ENCODE measurements around the gene BCAR1. TPM values are rescaled to one million over a fixed set of nuclear protein-coding genes. Genes with fewer than 3 reads are reported as not detected.
"Not testable (repeated sequence)": the region's sequence is repeated elsewhere in the genome, so short reads cannot be mapped to it uniquely, and the experiment has no call there.

Gene BCAR1
- total RNA-seq, 1 donor from 2014 or later: 125 TPM

DNA sequence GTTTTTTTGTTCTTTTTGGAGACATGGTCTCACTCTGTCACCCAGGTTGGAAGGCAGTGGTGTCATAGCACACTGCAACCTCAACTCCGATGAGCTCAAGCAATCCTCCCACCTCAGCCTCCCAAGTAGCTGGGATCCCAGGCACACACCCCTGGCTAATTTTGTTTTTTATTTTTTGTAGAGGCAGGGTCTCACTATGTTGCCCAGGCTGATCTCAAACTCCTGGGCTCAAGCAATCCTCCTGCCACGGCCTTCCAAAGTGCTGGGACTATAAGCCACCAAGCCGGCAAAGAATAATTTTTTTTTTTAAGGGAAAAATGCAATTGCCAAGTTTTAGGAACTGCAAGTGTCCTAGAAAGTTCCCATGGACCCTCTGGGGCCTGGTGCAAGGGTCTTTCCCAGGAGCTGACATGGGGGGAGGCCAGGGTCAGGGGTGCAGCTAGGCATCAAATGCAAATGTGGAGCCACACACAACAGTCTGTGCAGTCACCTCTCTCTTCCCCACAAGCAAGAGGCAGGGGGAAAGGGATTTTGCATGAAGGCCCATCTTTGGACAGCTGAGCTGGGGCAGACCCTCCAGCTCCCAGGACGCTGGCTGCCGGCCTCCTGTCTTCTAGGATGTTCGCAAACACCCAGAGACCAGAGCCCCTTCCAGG is 20.1 kb upstream of the BCAR1 start:
- DNase-seq (ENCODE audit: low read depth): no peak
- no peak for TF ChIP-seq CTCF (conservative IDR thresholded peaks at IDR 0.05; ENCODE audit: low read depth, low read length)

GRCh38 chr16:75269358-75269757 is 17.9 kb upstream of the BCAR1 start:
- H3K4me3 ChIP-seq (ENCODE audit: low read depth, low read length); DNase-seq (ENCODE audit: low read depth): not testable (repeated sequence)

More for the DNA sequence above, 20.1 kb upstream of the BCAR1 start:
- no peak overlapping the region for H3K4me3 ChIP-seq (ENCODE audit: low read depth, low read length)

- TF ChIP-seq CTCF (conservative IDR thresholded peaks at IDR 0.05; ENCODE audit: low read depth, low read length): no peak
- DNase-seq (ENCODE audit: low read depth): no peak
- no peak overlapping the region for H3K4me3 ChIP-seq (ENCODE audit: low read depth, low read length)
These were observed 16.3 kb upstream of the BCAR1 start for GRCh38 chr16:75267631-75268264.

DNA sequence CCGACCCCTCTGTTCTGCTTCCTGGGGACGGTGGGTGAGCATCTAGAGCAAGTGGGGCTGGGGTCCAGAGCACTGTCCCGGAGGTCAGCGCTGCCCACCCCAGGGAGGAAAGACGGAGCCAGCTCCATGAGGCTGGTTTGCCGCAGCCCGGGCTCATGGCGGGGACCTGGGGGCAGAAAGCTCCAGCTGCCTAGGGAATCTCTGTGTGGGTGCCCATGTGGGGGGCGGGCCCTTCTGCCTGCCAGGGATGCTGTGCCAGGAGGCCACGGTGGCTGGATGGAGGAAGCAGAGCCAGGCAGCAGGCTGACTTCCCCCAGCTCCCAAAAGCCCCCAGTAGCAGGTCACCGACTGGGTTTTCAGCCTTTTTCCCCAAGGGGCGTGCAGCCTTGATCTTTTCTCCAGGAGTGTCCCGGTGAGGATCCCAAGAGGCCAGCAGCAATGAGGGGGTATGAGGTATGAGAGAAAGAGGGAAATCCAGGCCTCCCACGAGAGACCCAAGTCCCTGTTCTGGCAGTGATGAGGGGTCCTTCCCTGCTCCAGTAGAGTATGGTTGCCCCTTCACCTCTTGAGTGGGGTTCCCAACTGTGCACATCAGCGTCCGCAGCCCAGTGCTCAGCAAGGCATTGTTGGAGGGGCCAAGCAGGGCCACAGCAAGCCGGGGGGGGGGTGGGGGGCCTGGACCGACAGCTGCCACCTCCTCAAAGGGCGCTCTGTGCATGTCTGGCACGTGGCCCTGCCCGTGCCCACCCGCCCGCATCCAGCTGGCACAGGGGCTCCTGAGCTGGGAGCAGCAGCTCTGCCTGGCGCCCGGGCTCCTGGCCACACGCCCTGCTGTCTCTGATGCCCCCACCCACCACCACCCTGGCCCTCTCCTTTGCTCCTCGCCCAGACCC is 15.6 kb upstream of the BCAR1 start:
- peak overlapping the region; percentile 90 for H3K4me3 ChIP-seq (ENCODE audit: low read depth, low read length)
- no peak for TF ChIP-seq CTCF (conservative IDR thresholded peaks at IDR 0.05; ENCODE audit: low read depth, low read length)
- DNase-seq (ENCODE audit: low read depth): no peak

GRCh38 chr16:75265911-75266701 is 14.7 kb upstream of the BCAR1 start:
- TF ChIP-seq CTCF (conservative IDR thresholded peaks at IDR 0.05; ENCODE audit: low read depth, low read length): no peak
- no peak for DNase-seq (ENCODE audit: low read depth)
- H3K4me3 ChIP-seq (ENCODE audit: low read depth, low read length): peak overlapping the region; percentile 90

DNA sequence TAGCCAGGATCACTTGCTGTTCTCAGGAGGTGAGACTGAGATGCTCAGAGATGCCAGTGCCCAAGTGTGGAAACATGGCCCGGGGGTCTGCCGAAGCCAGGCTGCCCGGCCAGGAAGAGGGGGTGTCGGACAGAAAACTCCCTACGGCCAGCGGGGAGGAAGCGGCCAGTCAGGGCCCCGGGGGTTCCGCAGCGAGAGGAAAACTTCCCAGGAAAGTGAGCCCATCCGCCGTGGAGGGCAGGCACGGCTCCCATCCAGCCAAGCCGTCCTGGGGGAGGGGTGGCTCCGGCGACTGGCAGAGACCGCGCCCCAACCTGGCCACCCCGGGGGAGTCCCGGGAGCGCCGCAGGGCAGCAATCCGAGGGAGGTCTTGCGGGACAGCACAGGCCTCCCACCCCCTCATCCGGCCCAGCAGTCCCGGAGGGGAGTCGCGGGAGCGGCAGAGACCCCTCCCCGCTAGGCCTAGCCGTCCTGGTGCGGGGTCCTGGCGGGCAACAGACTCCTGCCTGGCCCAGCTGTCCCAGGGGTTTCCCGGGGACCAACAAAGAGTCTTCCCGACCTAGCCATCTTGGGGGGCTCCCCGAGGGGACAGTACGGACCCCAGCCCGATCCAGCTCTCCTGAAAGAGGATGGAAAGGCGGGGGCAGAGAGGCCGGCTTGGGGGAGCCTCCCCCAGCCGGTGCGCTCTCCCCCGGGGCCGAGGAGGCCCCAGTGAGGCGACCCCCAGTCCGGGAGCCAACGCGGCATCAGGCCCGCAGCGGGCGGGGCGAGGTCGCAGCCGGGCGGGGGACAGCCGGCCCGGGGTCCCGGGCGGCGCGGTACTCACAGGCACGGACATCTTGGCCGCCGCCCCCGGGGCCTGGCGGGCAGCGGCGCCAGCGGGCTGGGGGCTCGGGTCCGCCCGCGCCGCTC is 13.8 kb upstream of the BCAR1 start:
- H3K4me3 ChIP-seq (ENCODE audit: low read depth, low read length): peak overlapping the region; percentile 90
- no peak for DNase-seq (ENCODE audit: low read depth)
- TF ChIP-seq CTCF (conservative IDR thresholded peaks at IDR 0.05; ENCODE audit: low read depth, low read length): no peak
